ENCODE data around the gene IPO5. TPM values are rescaled to one million over a fixed set of nuclear protein-coding genes. Genes with fewer than 3 reads are reported as not detected.
"Not testable (repeated sequence)": the region's sequence is repeated elsewhere in the genome, so short reads cannot be mapped to it uniquely, and the experiment has no call there.

Gene IPO5
- total RNA-seq, 1 experiment from 2014 or later: 155 TPM

DNA sequence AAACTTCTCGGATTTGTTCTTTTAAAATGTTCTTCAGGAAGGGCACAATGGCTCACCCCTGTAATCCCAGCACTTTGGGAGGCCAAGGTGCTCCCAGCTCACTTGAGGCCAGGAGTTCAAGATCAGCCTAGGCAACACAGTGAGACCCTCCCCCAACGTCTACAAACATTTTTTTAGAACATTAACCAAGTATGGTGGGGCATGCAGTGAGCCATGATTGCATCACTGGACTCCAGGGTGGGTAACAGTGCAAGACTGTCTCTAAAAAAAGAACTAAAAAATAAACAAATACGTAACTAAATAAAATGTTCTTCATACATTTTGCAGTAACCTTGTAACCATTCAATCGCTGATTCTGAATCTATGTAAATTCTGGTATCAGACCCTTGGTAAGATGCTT lies 2.1 kb upstream of the IPO5 start:
- Histone ChIP-seq H3K27ac (ENCODE audit: low read length) (no peak overlapping the region), H3K27me3 (ENCODE audit: low read length) (no peaks in the 10 kb centered on the region), H3K9ac (ENCODE audit: low read length) (no peak overlapping the region), H2AFZ (ENCODE audit: low read length) (no peak overlapping the region), H3K9me2 (replicated peaks; ENCODE audit: low read length) (no peaks in the 10 kb centered on the region), H3K36me3 (ENCODE audit: low read depth, low read length) (no peaks in the 10 kb centered on the region), H3K4me2 (ENCODE audit: low read length) (no peak overlapping the region), H3K79me2 (ENCODE audit: low read length) (no peaks in the 10 kb centered on the region), H3K4me1 (ENCODE audit: insufficient read depth, low read length) (peaks cover 17% of the 10 kb centered on the region), H4K20me1 (ENCODE audit: low read length) (no peaks in the 10 kb centered on the region), H3K4me3 (ENCODE audit: low read length) (no peak overlapping the region), H3F3A (ENCODE audit: low read length, unreplicated experiment) (no peaks in the 10 kb centered on the region), H3K9me3 (ENCODE audit: low read length) (no peaks in the 10 kb centered on the region)
- no peak for TF ChIP-seq EZH2phosphoT487 (IDR thresholded peaks at IDR 0.05; ENCODE audit: borderline replicate concordance, low read length)
- TF ChIP-seq, protein P1, sequence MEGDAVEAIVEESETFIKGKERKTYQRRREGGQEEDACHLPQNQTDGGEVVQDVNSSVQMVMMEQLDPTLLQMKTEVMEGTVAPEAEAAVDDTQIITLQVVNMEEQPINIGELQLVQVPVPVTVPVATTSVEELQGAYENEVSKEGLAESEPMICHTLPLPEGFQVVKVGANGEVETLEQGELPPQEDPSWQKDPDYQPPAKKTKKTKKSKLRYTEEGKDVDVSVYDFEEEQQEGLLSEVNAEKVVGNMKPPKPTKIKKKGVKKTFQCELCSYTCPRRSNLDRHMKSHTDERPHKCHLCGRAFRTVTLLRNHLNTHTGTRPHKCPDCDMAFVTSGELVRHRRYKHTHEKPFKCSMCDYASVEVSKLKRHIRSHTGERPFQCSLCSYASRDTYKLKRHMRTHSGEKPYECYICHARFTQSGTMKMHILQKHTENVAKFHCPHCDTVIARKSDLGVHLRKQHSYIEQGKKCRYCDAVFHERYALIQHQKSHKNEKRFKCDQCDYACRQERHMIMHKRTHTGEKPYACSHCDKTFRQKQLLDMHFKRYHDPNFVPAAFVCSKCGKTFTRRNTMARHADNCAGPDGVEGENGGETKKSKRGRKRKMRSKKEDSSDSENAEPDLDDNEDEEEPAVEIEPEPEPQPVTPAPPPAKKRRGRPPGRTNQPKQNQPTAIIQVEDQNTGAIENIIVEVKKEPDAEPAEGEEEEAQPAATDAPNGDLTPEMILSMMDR (conservative IDR thresholded peaks at IDR 0.05; ENCODE audit: low read depth, low read length): no peak
- TF ChIP-seq EZH2 (IDR thresholded peaks at IDR 0.05; ENCODE audit: low read length, unreplicated experiment): no peak
- CTCF ChIA-PET: no interaction called here
- POLR2A ChIA-PET (ENCODE audit: unreplicated experiment): no interaction called here
- intact Hi-C loops (cut with micrococcal nuclease): no loop called here
- no TSS peak for BruUV-seq (replicated peaks)
- ATAC-seq (no peak), DNase-seq (no peak)

- H3F3A ChIP-seq (ENCODE audit: low read length, unreplicated experiment); H4K20me1 ChIP-seq (ENCODE audit: low read length); H3K27ac ChIP-seq (ENCODE audit: low read length); H3K9ac ChIP-seq (ENCODE audit: low read length); H3K27me3 ChIP-seq (ENCODE audit: low read length); H3K9me2 ChIP-seq (replicated peaks; ENCODE audit: low read length); CTCF ChIA-PET; H2AFZ ChIP-seq (ENCODE audit: low read length); BruUV-seq (replicated peaks); H3K4me3 ChIP-seq (ENCODE audit: low read length); H3K9me3 ChIP-seq (ENCODE audit: low read length); H3K4me2 ChIP-seq (ENCODE audit: low read length); DNase-seq; POLR2A ChIA-PET (ENCODE audit: unreplicated experiment); H3K36me3 ChIP-seq (ENCODE audit: low read depth, low read length); H3K4me1 ChIP-seq (ENCODE audit: insufficient read depth, low read length); intact Hi-C loops (cut with micrococcal nuclease); H3K79me2 ChIP-seq (ENCODE audit: low read length): not testable (repeated sequence)
- ATAC-seq: peak; percentile 48; the same call in 1 of the 2 replicates
Measured at GRCh38 chr13:97952831-97953230, 644 bp upstream of the IPO5 start.

GRCh38 chr13:97961340-97961739 lies 7.9 kb downstream of the IPO5 start:
- TF ChIP-seq EZH2phosphoT487 (IDR thresholded peaks at IDR 0.05; ENCODE audit: borderline replicate concordance, low read length): no peak
- TF ChIP-seq, protein P1 (conservative IDR thresholded peaks at IDR 0.05; ENCODE audit: low read depth, low read length): no peak
- TF ChIP-seq EZH2 (IDR thresholded peaks at IDR 0.05; ENCODE audit: low read length, unreplicated experiment): no peak
- Histone ChIP-seq H3K4me2 (ENCODE audit: low read length) (no peak overlapping the region), H3K36me3 (ENCODE audit: low read depth, low read length) (no peaks in the 10 kb centered on the region), H3K79me2 (ENCODE audit: low read length) (no peaks in the 10 kb centered on the region), H3K9me2 (replicated peaks; ENCODE audit: low read length) (no peaks in the 10 kb centered on the region), H2AFZ (ENCODE audit: low read length) (no peak overlapping the region), H3K9ac (ENCODE audit: low read length) (no peak overlapping the region), H3K27ac (ENCODE audit: low read length) (no peak overlapping the region), H4K20me1 (ENCODE audit: low read length) (no peaks in the 10 kb centered on the region), H3K4me3 (ENCODE audit: low read length) (no peak overlapping the region), H3K27me3 (ENCODE audit: low read length) (no peaks in the 10 kb centered on the region), H3F3A (ENCODE audit: low read length, unreplicated experiment) (no peaks in the 10 kb centered on the region), H3K4me1 (ENCODE audit: insufficient read depth, low read length) (no peaks in the 10 kb centered on the region), H3K9me3 (ENCODE audit: low read length) (no peaks in the 10 kb centered on the region)
- DNase-seq: no peak
- POLR2A ChIA-PET (ENCODE audit: unreplicated experiment): no interaction called here
- CTCF ChIA-PET: no interaction called here
- no TSS peak for BruUV-seq (replicated peaks)
- no peak for ATAC-seq
- intact Hi-C loops (cut with micrococcal nuclease): no loop called here
